ENCODE results near the gene ZNF101.

ZNF101 gene

DNA sequence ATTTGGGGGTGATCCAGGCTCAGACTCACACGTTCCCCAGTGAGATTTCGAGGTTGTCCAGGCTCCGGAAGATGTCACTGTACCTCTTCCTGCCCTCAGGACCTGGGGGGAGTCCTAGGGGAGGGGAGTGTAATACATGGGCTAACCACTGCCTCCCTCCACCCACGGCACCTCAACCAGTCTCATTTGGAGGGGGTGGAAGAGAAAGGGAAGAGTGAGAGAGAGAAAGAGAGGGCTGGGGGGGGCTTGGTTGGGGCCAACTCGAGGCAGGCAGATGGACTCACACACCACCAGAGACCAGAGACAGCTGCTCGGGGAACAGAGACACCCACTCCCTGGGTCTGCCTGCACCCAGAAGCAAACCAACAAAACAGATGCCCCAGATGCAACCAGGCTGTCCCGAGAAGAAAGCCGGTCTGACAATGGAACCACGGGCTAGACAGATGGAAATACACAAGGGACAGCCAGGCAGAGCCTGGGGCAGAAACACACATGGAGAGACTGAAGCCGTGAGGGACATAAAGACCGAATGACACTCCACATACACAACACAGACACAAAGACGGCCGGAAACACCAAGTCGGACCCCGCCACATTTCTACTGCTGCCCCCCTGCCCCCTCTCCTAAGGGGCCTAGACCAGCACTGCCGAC is 26.0 kb upstream of the ZNF101 start:
- DNase-seq = peak; percentile 33

DNA sequence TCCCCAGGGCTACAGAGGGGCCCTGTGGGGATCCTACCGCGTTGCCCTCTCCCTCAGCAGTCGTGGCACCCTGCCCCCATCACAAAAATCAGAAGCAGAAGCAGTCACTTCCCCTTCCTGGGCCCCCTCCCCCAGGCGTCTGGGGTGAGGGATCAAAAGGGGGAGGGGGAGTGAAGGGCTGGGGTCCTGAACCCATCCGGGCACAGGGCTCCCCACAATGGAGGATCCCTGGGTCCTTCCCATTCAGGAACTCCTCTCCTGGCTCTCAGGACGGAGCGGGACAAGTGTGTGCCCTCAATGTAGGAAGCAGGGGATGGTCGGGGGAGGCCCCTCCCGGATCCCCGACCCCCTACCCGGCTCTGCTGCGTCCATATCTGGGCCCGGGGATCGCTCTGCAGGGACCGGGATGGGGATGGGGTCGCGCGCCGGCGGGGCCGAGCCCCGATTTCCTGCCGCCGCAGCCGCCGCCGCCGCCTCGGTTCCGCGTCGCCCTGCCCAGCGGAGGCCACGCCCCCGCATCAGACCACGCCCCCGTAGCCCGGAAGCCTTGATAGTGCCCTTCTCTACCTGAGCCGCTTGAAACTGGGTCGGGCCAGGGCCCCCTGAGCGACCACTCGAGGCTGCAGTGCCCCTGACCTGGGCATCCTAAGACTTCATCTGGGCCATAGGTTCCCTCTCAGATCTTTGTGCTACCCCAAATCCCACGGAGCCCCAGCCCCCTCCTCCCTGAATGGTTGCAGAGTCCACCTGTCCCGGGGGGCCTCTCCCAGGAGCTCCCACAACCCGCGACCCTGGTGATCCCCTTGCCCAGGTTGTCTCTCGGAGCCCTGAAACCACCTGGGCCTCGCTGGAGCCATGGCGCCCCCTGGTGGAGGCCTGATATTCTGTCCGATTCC is 25.2 kb upstream of the ZNF101 start, which contains the start of gene GMIP:
TSS of gene GMIP (minus strand) at position 500 of the 896 bp plus-strand sequence. CDS start at position 372, 128 bp downstream.
- DNase-seq = no peak

DNA sequence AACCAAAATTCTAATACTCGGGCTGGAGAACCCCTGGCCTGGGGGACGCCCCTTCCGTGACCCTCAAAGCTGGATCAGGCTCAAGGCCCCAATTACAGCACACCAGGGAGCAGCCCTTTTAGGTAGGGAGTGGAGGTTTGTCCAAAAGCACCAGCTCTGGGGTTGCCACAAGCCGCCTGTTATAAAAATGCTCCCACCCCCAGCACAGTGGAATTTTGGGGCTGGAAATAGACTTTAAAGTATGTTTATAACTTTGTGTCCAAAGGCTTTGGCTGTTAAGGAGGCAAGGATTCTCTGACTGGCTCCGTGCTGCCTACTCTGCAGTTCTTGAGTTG is 24.6 kb upstream of the ZNF101 start:
- DNase-seq = no peak

DNA sequence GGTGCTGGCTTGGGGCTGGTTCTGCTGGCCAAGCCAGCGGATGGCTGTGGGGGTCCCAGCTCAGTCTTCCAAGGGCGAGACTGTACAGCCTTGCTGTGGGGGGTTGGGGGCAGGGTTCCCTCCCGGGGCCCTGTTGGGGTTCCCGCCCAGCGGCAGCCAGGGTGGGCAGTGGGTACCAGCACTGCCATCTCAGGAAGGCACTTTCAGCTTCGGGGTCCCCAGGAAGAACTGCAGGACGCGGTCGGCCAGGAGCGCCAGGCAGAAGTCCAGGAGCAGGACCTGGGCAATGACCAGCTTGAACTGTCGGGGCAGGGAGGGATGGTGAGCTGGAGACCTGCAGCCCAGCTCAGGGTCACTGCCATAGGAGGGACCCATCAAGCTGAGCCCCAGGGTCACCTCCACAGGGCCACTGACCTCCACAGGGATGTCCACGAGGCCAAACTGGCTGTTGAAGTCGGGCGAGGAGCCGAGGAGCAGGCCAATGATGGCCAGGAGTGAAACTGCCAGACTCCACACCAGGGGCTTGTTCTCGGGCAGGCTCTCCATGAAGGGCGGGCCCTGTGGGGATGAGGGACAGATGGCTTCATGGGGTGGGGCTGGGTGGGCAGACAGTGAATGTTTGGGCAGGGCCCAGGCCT is 23.3 kb upstream of the ZNF101 start:
- no peak for DNase-seq

DNA sequence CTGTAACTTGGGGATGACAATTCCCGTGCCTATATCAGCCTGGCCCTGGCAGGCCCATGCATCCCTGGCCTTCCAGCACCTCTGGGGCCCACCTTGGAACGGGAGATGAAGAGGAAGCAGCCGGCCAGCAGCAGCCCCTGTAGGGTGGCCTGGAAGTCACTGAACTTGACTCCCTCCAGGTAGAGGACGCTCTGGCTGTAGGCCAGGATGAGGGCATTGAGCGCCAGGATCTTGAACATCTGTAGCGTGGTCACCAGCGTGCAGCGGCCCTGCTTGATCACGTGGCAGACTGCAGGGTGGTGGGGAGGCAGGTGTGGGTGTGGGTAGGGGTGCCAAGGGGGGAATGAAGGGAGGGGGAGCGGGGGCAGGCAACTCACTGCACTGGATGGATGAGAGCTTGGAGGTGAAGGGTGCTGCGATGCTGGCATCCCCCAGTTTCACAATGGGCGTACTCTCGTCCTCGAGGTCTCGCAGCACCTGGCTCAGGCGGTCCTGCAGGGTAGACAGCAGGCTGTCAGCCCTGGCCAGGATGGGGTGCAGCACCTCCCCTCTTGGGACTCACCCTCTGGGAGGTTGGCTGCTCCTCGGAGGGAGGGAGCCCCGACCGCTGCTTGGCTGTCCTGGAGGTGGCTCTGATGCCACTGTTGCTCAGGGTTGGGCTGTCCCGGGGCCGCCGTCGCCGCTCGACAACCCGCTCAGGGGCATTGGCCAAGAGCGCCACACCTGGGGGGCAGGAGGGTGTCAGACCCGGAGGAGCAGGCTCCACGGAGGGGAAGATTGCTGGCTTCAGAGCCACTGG is 21.4 kb upstream of the ZNF101 start:
- DNase-seq = no peak

DNA sequence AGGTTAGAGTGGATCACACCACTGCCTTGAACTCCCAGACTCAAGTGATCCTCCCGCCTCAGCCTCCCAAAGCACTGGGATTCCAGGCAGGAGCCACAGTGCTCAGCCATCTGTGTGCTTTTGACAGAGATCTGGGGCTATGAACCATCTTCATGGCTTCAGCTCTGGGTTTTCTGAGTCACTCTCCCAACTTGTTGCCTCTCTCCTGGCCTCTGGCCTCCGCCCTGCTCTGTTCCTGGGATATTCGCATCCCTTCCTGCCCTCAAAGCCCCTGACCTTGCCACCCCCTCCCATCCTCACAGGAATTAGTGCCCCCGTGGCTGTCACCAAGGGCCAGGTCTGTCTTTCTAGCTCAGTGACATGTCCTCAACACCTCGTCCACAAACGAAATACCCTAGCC is 19.5 kb upstream of the ZNF101 start:
- DNase-seq = no peak

DNA sequence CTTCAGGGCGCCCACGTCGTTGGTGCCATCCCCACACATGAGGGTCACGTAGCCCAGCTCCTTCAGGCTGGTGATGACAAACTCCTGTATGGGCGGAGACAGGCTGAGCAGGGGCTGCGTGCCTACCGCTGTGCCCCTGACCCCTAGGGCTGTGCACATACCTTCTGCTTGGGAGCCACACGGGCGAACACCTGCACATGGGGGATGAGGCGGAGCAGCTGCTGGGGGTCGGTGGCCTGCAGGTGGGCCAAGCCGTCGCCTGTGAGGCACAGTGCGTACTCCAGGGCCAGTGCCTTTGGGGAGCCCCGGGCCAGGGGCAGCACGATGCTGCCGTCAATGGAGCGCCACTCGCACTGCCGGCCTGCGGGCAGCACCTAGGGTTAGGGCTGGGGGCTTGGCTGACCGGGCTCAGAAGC is 19.1 kb upstream of the ZNF101 start:
- no peak for DNase-seq

DNA sequence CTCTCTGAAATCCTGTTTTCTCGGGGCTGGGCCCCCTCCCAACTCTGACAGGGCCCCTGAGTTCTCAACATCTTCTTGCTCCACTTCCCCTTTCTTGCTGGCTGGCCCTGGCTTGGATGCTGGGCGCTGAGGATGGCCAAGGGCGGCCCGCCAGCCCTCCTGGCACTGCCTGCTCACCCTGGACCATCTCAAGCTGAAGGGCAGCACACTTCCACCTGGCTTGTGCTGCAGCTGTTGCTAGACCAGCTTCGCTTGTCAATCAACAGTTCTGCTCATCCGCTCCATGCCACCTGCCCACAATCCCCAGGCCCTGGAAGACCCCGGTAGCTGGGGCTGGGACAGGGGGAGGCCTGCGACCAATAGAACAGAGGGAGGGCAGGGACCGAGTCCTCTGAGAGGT is 18.3 kb upstream of the ZNF101 start:
- no peak for DNase-seq

DNA sequence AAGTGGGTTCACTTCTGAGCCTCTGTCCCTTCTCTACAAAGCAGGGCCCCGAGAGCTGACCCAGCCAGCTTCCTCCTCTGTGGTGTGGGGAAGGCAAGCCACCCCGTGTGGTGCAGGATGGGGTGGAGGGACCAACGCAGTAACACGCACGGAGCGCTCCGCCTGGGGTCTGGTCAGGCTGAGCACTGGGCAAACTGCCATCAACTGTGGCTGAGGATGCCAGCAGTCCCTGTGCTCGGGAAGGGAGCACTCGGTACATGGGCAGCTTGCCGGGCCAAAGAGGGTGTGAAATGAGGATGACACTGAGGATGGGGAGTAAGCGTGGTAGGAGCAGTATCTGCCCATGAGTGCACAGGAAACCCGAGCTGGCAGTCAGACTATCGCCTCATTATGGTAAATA is 17.6 kb upstream of the ZNF101 start:
- DNase-seq = no peak

DNA sequence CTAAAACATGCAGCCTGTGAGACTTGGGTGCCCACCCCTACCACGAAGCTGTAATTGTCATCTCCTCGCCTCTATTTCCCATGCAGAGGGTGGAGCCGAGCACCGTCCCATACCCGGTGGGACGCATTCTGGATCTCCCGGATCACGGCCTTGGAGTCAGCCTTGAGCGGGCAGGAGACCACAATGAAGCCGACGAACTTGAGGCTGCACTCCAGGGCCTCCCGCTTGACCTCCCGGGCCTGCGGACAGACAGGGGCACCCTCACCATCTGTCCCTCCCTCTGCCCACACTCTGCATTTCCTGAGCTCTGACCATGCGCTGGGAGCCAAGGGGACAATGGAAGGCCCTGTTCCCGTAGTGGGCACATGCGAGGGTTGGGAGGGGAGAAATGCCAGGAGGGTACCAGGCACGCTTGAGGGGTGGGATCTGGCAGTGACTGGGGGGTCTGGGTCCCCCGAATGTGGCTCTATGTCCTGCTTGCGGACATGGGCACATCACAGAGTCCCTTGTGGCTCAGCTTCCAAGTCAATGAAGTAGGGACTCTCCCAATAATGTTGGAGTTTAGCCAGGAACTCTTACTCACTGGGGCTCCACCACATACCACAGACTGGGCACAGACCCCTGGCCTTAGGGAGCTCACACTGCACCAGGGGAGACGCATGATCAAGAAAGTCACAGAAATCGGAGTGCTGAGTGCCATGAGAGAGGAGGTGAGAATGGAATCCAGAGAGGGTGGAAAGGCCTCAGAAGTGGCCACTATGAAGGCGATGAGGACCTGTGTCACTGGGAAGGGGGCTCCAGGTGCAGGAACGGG is 15.9 kb upstream of the ZNF101 start:
- no peak for DNase-seq

DNA sequence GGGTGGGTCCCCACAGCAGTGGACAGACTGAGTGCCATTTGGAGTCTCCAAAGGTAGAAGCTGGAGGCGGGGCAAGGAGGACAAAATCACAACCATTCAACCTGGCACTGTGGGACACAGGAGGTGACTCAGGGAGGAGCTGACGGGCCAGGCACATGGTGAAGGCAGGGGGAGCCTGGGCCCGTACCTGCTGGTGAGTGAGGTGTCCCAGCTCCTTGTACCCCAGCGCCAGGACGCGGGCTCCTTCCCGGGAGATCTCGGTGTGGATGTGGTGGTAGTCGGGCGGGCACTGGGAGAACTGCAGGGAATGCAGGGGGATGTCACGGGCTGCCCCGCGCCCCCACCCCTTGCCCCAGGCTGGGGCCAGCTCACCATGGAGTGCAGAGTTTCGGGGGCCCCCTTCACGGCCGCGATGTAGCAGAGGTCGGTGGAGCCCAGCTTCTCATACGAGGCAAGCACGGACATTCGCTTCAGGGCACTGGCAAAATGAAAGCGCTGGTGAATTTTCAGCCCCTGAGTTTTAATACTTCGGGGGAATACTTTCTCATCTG is 15.0 kb upstream of the ZNF101 start:
- no peak for DNase-seq

DNA sequence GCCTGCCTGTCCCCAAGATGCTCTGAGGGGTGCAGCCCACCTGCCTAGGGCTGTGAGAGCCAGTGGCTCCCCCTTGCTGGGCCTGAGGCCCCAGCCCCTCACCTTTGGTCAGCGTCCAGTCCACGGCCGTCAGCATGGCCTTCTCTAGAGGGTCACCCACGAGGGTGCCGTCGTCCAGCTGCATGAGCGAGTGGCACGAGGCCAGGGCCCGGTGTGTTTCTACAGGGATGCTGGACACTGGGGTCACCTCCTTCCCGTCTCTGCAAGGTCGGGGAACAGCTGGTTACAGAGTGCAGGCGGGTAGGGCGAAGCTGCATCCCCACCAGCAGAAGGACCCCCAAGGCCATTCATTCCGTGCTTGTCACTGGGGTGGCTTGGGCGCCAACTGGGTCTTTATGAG is 14.2 kb upstream of the ZNF101 start:
- DNase-seq = no peak

DNA sequence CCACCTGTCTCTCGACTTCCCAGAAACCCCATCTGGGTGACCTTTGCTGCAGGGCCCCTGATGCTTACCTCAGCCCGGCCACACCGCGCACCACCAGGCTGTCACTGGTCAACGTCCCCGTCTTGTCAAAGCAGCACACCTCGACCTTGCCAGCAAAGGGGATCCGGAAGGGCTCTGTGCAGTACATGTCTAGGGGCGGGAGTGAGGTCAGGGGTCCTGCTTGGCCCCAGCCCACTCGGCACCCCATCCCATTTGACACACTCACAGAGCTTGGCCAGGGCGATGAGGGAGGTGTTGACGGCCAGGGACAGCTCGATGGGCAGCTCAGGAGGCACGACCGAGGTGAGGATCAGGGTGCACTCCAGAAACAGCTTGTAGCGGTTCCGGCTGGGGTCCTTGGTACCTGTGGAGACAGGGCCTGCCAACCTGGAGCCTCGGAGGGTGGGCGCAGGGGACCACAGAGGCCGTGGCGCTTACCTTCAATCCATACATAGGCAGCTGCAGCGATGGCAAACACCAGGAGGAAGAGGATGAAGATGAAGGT is 13.5 kb upstream of the ZNF101 start:
- no peak for DNase-seq

DNA sequence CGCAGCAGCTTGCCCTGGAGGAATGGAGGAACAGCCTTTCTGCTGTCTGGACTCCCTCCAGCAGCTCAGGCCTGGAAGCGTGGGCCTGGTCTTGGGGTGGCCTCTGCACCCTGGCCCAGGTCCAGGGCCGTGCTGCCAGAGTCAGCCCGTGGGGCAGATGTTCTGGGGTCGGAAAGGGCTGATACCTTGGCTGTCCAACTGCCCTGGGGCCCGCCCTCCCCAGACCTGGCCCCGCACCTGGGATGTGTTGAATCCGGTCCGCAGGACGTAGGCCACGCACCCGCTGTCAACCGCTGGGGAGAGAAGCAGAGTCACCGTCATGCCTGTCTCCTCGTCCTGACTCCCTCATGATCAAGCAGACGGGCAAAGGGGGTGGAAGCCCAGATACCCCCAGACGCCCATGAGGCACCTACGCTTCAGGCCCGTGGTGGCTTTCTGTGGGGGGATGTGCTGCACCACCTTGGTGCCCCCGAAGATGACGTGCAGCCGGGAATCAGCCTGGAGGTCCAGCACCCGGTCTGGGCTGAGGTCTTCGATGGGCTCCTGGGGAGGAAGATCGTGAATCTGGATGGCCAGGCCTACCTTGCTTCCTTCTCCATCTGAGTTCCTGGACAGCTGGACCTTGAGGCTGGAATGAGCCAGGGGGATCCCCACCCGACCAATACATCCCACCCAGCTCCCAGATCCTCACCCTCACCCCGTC is 12.8 kb upstream of the ZNF101 start:
- no peak for DNase-seq

DNA sequence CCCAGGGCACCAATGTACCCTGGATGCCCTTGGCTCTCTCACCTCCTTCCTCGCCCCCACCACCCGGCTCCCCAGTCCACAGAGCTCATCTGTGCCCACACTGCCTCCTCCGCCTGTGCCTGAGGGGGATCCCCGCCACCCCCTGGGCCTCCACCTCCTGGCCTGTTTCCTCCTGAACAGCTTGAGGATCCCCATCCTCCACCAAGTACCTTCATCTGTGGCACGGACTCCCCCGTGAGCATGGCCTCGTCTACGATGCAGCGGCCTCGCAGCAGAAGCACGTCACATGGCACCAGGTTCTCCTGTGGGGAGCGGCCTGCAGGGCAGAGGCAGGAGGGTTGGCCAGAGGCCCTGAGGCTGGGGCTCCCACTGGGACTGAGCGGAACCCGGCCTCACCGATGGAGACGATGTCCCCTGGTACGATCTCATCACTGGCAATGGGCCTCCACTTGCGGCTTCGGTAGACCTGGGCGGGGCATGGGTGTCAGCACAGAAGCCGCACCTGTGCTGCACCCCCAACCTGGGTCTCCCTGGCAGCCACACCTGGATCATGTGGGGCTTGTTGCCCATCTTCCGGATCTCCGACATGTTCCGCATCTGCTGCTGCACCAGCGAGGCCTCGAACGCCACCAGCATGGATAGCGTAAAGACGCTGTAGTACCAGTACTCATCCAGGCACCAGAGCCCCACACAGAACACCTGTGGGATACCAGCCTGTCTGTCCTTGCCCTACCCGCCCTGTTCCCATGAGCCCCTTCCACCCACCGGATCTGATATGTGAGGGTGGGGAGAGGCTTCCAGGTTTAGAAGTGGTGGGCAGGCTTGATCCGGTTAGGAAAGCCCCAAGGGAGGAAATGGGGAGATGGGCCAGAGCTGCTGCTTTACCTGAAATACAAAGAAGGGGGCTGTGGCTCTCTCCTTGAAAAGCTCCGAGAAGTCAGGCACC is 11.9 kb upstream of the ZNF101 start:
- DNase-seq = no peak

DNA sequence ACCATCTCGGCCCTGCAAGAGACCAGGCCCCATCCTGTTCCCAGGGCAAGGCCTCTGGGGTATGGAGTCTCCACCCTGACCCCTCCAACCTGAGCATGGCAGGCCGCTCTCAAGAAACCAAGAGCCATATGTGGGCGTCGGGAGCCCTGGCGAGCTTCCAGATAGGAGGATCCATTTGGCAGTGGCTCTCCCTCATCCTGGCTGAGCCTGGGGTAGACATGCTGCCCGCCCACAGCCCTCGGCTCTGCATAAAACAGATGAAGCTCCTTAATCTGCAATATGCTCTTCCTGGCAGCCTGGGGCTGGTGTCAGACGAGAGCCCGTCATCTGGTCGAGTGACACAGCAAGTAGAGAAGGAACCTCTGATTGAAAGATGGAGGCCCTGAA is 11.2 kb upstream of the ZNF101 start:
- peak; percentile 93 for DNase-seq

DNA sequence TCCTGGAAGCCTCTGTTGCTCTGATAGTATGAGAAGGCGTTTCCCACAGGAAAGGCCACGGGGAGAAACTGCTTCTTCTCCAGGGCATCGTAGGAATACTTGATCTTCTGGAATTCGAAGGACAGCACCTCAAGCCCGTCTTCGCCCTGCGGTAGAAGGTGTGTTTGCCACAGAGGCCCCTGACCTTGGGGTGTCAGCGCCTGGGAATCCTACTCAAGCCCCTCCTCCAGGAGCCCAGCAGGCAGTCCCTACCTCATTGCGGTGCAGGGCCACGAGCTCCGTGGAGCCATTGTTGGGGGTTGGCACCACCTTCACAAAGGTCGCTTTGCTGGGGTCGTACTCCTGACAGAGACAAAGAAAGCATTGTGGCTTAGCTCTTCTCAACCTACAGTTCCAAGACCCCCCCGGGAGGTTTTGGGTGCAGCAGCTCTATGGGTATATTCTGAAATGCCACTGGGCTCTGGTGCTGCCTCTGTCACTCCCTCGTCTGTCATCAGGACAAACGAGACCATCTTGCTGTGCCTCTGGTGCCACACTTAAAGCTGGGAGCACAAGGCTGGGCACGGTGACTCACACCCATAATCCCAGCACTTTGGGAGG is 8.9 kb upstream of the ZNF101 start:
- no peak for DNase-seq

DNA sequence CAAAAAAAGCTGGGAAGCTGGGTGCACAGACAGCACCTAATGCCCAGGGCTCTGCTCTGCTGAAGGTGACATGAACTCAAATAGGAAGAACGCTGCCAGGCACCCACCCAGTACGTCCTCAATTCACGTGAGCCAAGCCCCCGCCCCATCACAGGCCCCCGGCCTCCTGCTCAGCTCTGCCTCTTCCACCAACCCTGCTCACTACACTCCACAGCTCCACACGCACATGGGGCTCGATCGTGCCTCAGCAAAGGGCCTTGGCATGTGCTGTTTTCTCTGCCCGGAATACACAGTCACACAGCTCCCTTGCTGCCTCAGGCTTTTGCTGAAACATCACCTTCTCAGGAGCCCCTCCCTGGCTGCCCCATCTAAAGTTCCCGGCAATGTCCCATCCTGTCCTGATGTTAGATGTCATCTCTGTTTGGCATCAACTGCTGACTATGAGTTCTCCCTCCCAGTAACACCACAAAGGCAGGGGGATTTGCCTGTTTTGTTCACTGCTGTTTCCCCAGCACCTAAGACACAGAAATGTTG is 7.4 kb upstream of the ZNF101 start:
- no peak for DNase-seq

DNA sequence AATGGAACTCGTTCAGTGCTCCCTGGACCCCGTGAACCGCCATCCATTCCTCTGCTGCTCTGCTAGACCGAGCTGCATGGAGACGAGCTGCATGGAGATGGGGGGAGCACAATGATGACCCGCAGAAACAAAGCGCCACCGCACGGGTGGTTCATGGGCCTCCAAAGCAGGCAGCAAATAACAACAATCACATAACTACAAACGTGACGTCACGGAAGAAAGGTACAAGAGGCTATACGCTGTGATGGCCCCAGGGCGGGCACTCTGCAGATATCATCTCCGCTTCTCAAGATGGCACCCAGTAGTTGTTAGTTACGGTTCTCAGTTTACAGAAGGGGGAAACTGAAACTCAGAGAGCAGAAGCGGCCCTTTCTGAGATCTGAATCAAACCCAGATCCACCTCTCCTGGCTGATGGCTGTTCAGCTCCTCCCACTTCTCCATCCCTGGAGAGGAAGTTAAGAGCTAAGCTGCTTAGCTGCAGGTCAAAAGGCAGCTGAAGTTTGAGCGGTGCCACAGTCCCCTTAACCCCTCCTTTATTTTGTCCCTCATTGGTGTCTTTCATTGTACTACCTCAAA is 6.9 kb upstream of the ZNF101 start:
- no peak for DNase-seq
